Activated naive CD8-positive, alpha-beta T cell treated with anti-CD3 and anti-CD28 coated beads, Interleukin-2, amount 50 U/mL, for 24 hours (primary cell): ENCODE measurements around the gene SSNA1.

Experiments used
- ATAC-seq: fragments of 150-1000 bp; cut with Tn5 transposase; one replicate; pipeline ENCODE4 v1.10.0; 2021
- DNase-seq: peaks from one replicate; pipeline ENCODE4 v3.0.0; 2021
- H3K27ac Mint-ChIP-seq: one replicate; pipeline ENCODE4 v1.8.0; 2021; ENCODE audit warnings: mild to moderate bottlenecking, mixed read lengths
- H3K27me3 Mint-ChIP-seq: one replicate; pipeline ENCODE4 v1.8.0; 2021; ENCODE audit warnings: mixed read lengths
- H3K36me3 Mint-ChIP-seq: one replicate; pipeline ENCODE4 v1.8.0; 2021; ENCODE audit warnings: low read depth, mixed read lengths
- H3K4me1 Mint-ChIP-seq: one replicate; pipeline ENCODE4 v1.8.0; 2021; ENCODE audit warnings: mixed read lengths
- H3K4me3 Mint-ChIP-seq: one replicate; pipeline ENCODE4 v1.8.0; 2021; ENCODE audit warnings: mild to moderate bottlenecking, moderate library complexity, mixed read lengths
- H3K9me3 Mint-ChIP-seq: one replicate; pipeline ENCODE4 v1.8.0; 2021; ENCODE audit warnings: mixed read lengths

The SSNA1 gene

DNA sequence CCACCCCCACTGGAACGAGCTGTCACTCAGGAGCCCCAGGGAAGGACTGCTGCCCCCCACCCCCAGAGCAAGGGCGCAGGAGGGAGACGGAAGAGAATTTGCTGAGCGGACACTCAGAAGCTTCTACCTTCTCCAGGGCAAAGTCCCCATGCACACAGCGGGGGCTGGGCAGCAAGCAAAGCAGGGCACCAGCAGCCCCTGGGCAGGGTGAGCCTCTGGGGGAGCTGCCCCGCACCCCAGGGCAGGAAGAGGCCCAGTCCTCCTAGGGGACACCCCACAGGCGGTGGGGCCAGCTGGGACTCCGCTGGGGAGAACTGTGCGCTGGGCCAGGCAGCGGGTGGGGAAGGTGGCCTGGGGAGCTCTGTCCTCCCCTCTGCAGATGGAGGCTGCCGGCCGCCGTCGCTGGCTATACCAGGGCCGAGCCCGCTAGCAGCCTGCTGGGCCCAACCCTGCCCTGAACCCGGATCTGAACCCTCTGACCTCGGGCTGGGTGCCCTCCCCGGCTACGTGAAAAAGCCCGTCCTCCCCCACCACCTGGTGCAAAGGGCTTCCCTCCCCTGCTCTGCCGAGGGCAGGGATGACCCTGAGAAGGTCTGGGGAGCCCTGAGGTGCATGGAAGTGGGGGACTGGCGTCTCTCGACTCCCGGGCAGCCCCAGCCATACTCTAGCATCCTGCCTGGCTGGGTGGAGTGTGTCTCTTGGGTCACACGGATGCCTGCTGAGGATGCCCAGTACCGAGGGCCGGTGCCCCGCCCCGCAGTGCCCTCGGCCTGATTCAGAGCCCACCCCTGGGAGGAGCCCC is 41.6 kb downstream of the SSNA1 start:
- H3K27me3 Mint-ChIP-seq = peaks cover 2% of the 10 kb centered on the region
- no peak overlapping the region for H3K4me3 Mint-ChIP-seq
- no peaks in the 10 kb centered on the region for H3K36me3 Mint-ChIP-seq
- ATAC-seq (no peak), DNase-seq (no peak)
- peaks cover 8% of the 10 kb centered on the region for H3K4me1 Mint-ChIP-seq
- no peak overlapping the region for H3K27ac Mint-ChIP-seq
- H3K9me3 Mint-ChIP-seq = no peaks in the 10 kb centered on the region

- H3K36me3 Mint-ChIP-seq = no peaks in the 10 kb centered on the region
- DNase-seq (no peak), ATAC-seq (no peak)
- peaks cover 2% of the 10 kb centered on the region for H3K27me3 Mint-ChIP-seq
- H3K9me3 Mint-ChIP-seq = no peaks in the 10 kb centered on the region
- peaks cover 7% of the 10 kb centered on the region for H3K4me1 Mint-ChIP-seq
- no peak within 1 kb of the TSS for H3K27ac Mint-ChIP-seq
- H3K4me3 Mint-ChIP-seq = no peak within 1 kb of the TSS
These were observed 42.4 kb downstream of the SSNA1 start, which contains the start of gene SLC34A3 for GRCh38 chr9:137230705-137231371. Gene SLC34A3, plus strand, starts transcription at chr9:137230901. Its CDS starts 802 bp downstream, at chr9:137231703.

DNA sequence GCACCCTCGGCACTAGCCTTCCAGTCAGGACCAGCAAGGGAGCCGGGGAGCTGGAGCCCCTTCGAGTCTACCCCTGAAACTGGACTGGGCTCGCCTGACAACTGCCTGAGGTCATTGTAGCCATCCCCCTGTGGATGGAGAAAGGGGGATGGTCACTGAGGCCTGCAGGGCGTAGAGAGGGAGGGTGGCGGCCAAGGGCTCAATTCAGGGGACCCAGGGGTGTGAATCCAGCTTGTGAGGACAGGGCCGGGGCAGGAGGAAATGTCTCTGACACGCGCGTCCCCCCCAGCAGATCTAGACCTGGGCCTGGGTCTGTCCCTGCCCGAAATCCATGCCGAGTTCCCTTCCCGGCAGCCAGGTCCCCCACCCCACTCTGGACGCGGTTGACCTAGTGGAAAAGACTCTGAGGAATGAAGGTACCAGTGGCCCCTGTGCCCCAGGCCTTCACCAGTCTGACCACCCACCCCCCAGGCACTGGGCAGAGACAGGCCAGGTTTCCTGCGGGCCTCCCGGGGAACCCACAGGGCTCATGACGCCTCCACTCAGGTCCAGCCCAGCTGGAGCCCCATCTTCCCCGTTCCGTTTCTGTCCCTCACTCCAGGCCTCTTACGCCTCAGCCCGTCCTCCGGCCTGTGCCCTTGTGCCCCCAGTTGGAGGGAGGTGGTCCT is 43.0 kb downstream of the SSNA1 start:
- ATAC-seq = no peak
- no peak overlapping the region for H3K27ac Mint-ChIP-seq
- H3K36me3 Mint-ChIP-seq = no peaks in the 10 kb centered on the region
- peaks cover 2% of the 10 kb centered on the region for H3K27me3 Mint-ChIP-seq
- no peak for DNase-seq
- no peaks in the 10 kb centered on the region for H3K9me3 Mint-ChIP-seq
- peaks cover 7% of the 10 kb centered on the region for H3K4me1 Mint-ChIP-seq
- no peak overlapping the region for H3K4me3 Mint-ChIP-seq

GRCh38 chr9:137232101-137232500 is 43.6 kb downstream of the SSNA1 start:
- no peaks in the 10 kb centered on the region for H3K9me3 Mint-ChIP-seq
- no peak for ATAC-seq
- no peaks in the 10 kb centered on the region for H3K36me3 Mint-ChIP-seq
- H3K4me1 Mint-ChIP-seq = peaks cover 10% of the 10 kb centered on the region
- DNase-seq = no peak
- no peak overlapping the region for H3K4me3 Mint-ChIP-seq
- H3K27ac Mint-ChIP-seq = no peak overlapping the region
- peaks cover 2% of the 10 kb centered on the region for H3K27me3 Mint-ChIP-seq

GRCh38 chr9:137232510-137232909 is 44.0 kb downstream of the SSNA1 start:
- Mint-ChIP-seq H3K36me3 (no peaks in the 10 kb centered on the region), H3K4me1 (peaks cover 8% of the 10 kb centered on the region), H3K27ac (no peak overlapping the region), H3K4me3 (no peak overlapping the region), H3K27me3 (peaks cover 2% of the 10 kb centered on the region), H3K9me3 (no peaks in the 10 kb centered on the region)
- no peak for DNase-seq
- ATAC-seq = no peak

- DNase-seq (no peak), ATAC-seq (no peak)
- Mint-ChIP-seq H3K9me3 (no peaks in the 10 kb centered on the region), H3K36me3 (no peaks in the 10 kb centered on the region), H3K27me3 (no peaks in the 10 kb centered on the region), H3K27ac (no peak overlapping the region), H3K4me1 (peaks cover 9% of the 10 kb centered on the region), H3K4me3 (no peak overlapping the region)
These were observed 44.9 kb downstream of the SSNA1 start for GRCh38 chr9:137233143-137233980.

DNA sequence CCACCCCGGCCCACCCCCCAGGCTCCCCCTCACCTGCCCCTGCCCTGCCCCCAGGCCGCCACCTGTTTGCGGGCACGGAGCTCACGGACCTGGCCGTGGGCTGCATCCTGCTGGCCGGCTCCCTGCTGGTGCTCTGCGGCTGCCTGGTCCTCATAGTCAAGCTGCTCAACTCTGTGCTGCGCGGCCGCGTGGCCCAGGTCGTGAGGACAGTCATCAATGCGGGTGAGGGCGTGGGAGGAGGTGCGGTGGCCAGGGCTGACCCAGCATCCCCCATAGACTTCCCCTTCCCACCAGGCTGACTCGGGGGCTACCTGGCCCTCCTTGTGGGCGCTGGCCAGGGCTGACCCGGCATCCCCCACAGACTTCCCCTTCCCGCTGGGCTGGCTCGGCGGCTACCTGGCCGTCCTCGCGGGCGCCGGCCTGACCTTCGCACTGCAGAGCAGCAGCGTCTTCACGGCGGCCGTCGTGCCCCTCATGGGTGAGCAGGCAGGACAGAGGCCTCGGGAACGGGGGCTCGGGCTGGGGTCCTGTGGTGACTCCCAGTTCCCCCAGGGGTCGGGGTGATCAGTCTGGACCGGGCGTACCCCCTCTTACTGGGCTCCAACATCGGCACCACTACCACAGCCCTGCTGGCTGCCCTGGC is 45.7 kb downstream of the SSNA1 start:
- no peak overlapping the region for H3K27ac Mint-ChIP-seq
- no peak for ATAC-seq
- peaks cover 14% of the 10 kb centered on the region for H3K4me1 Mint-ChIP-seq
- no peaks in the 10 kb centered on the region for H3K36me3 Mint-ChIP-seq
- no peak for DNase-seq
- H3K27me3 Mint-ChIP-seq = no peaks in the 10 kb centered on the region
- no peak overlapping the region for H3K4me3 Mint-ChIP-seq
- no peaks in the 10 kb centered on the region for H3K9me3 Mint-ChIP-seq

- Mint-ChIP-seq H3K27me3 (no peaks in the 10 kb centered on the region), H3K27ac (no peak overlapping the region), H3K36me3 (no peaks in the 10 kb centered on the region), H3K4me1 (peaks cover 19% of the 10 kb centered on the region), H3K4me3 (no peak overlapping the region), H3K9me3 (no peaks in the 10 kb centered on the region)
- no peak for DNase-seq
- ATAC-seq = no peak
These were observed 46.4 kb downstream of the SSNA1 start for GRCh38 chr9:137234758-137235423.

DNA sequence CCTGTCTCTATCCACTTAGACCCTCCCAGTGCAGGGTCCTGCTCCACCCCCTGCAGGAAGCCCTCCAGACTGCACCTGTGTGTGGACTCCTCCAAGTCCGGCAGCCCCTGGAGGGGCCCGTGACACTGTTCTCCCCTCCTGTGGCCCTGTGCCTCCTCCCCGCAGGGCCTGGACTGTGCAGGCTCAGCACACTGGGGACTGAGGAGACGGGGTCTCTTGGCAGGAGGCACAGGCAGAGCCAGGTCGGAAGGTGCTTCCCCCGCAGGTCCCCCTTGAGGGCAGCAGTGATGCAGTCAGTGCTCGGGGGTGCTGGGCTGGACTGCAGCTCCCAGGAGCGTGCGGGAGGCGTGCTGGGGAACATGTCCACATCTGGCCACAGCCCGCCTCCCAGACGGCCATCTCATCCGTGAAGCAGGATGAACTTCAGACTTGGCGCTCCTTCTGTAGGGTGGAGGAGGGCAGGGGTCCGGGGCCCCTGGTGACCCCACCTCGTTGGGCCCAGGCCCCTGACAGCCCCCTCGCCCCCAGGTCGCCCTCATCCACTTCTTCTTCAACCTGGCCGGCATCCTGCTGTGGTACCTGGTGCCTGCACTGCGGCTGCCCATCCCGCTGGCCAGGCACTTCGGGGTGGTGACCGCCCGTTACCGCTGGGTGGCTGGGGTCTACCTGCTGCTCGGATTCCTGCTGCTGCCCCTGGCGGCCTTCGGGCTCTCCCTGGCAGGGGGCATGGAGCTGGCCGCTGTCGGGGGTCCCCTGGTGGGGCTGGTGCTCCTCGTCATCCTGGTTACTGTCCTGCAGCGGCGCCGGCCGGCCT is 47.2 kb downstream of the SSNA1 start:
- ATAC-seq (no peak), DNase-seq (no peak)
- Mint-ChIP-seq H3K27me3 (no peaks in the 10 kb centered on the region), H3K9me3 (no peaks in the 10 kb centered on the region), H3K27ac (no peak overlapping the region), H3K4me1 (peaks cover 19% of the 10 kb centered on the region), H3K4me3 (no peak overlapping the region), H3K36me3 (no peaks in the 10 kb centered on the region)

- Mint-ChIP-seq H3K27ac (no peak overlapping the region), H3K4me1 (peaks cover 22% of the 10 kb centered on the region), H3K36me3 (peaks cover 4% of the 10 kb centered on the region), H3K4me3 (no peak overlapping the region), H3K27me3 (peaks cover 3% of the 10 kb centered on the region), H3K9me3 (no peaks in the 10 kb centered on the region)
- ATAC-seq = peak; percentile 31
- DNase-seq = peak; percentile 97
These were observed 47.9 kb downstream of the SSNA1 start for GRCh38 chr9:137236238-137236935.

GRCh38 chr9:137236936-137237421 is 48.5 kb downstream of the SSNA1 start:
- ATAC-seq (no peak), DNase-seq (no peak)
- Mint-ChIP-seq H3K4me3 (no peak overlapping the region), H3K27me3 (peaks cover 3% of the 10 kb centered on the region), H3K27ac (no peak overlapping the region), H3K9me3 (no peaks in the 10 kb centered on the region), H3K4me1 (peaks cover 24% of the 10 kb centered on the region), H3K36me3 (peaks cover 6% of the 10 kb centered on the region)
